GM19438 (cell line): ENCODE measurements around the gene GNAI3.

Experiments
- ATAC-seq: cut with Tn5 transposase; IDR thresholded peaks from one replicate; pipeline ENCODE4 v1.9.1; 2021; ENCODE audit warnings: low read depth; ENCODE audit not compliant: unreplicated experiment

GNAI3 gene

DNA sequence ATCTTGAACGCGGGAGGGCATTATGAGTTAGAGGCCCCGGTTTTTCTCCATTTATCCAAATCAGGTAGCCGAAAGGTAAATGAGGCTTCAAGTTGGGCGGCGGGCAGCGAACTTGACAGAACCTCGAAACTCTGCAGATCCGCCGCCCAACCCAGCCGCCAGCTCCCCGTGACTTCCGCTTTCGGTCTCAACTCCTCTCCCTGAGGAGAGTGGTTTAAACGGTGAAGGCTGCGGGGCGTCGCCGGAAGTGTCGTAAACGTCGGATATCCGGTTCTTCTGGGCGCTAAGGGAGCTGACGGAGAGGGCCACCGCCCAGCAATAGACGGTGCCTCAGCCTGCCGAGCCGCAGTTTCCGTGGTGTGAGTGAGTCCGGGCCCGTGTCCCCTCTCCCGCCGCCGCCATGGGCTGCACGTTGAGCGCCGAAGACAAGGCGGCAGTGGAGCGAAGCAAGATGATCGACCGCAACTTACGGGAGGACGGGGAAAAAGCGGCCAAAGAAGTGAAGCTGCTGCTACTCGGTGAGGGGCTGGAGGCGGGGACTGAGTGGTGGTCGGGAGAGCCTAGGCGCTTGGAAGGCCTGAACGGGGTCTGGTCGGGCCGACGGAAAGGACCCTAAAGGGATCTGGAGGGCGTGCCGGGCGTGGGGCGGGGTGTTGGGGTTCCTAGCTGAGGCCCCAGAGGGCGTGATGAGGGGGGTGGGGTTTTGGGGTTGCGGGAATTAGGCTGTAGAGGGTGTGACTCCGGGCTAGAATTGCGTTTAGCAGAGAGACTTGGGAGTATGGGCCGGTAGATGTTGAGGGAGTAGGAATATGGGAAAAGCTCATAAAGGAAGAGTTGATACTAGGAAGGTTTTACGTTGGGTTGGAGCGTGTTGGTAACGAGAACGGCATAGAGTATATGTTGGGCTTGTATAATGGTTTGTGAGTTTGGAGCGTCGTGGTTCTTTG is at the start of gene GNAI3:
GNAI3 (plus strand) TSS at position 295 of the 947 bp plus-strand sequence; CDS start at position 401, 106 bp downstream.
- peak; percentile 91 for ATAC-seq

- no peak for ATAC-seq
Measured at GRCh38 chr1:109499081-109499480, 49.3 kb upstream of the GNAI3 start.

GRCh38 chr1:109499661-109500536 is 48.5 kb upstream of the GNAI3 start:
- ATAC-seq: no peak

DNA sequence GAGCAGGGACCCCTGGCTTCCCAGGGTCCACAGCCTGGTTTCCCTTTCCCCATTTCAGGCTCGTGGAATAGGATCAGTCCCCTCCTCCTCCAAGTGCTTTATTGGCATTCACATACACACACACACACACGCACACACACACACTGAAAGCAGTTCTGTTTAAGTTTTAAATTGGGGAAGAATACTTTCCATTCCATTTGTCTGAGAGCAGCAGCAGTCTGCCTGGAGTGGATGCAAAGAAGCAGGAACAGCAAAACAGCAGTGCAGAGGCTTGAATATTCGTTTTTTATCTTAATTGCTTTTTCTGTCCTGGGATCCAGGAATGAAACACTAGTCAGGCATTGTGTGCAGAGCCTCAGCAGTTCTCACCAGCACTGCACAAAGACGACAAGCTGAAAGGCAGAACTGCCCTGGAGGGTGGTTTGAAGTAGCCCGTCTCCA is 47.5 kb upstream of the GNAI3 start:
- ATAC-seq: no peak

- ATAC-seq: no peak
Measured at GRCh38 chr1:109501644-109502363, 46.6 kb upstream of the GNAI3 start.

GRCh38 chr1:109502364-109502851 is 46.0 kb upstream of the GNAI3 start:
- no peak for ATAC-seq

DNA sequence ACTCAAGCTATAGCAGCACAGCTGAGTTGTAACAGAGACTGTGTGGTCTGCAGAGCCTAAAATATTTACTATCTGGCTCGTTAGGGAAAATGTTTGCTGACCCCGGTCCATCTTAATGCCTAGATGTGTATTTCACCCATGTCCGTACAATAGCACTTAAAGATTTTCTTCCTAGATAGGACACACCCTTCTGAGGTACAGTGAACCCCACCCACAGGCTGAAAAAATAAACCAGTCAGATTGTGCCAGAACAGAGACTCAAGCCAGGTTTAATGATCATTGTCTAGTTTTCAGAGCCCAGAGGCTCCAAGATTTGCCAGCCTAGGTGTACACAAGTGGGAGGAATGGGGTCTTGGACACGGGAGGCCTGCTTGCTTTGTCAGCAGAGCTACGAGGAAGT is 44.5 kb upstream of the GNAI3 start:
- no peak for ATAC-seq

DNA sequence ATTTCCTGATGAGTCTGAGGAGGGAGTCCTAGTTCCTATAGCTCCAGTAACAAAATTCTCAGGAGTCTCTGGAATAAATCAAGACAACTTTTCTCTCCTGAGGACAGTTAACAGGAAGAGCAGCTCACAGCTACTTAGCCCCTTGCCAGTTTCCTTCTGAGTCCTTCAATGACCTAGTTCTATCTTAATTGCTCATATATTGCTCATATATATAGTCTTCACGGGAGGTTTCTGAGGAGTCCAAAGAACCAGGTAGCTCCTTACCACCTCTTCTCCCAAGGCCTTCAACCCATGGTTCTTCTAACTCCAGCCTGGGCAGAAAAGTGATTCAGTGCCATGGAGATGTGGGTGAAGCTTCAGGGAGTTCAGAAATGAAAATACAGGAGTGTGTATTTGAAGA is 43.4 kb upstream of the GNAI3 start:
- no peak for ATAC-seq

- ATAC-seq: no peak
Measured at GRCh38 chr1:109508001-109508872, 40.2 kb upstream of the GNAI3 start.

DNA sequence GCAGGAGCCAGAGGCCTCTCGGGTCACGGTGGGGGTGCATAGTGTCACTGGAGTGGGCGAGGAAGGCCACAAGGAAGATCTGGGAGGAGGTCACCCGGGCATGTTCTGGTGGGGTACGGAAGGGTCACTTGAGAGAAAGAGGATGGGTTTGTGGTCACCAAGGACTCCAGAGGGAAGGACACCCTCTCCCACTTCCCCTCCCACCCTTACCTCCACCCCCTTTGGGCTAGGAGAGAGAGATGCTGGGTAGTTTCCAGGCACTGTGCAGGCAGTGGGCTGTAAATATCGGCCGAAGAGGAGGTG is 39.6 kb upstream of the GNAI3 start:
- ATAC-seq: no peak

DNA sequence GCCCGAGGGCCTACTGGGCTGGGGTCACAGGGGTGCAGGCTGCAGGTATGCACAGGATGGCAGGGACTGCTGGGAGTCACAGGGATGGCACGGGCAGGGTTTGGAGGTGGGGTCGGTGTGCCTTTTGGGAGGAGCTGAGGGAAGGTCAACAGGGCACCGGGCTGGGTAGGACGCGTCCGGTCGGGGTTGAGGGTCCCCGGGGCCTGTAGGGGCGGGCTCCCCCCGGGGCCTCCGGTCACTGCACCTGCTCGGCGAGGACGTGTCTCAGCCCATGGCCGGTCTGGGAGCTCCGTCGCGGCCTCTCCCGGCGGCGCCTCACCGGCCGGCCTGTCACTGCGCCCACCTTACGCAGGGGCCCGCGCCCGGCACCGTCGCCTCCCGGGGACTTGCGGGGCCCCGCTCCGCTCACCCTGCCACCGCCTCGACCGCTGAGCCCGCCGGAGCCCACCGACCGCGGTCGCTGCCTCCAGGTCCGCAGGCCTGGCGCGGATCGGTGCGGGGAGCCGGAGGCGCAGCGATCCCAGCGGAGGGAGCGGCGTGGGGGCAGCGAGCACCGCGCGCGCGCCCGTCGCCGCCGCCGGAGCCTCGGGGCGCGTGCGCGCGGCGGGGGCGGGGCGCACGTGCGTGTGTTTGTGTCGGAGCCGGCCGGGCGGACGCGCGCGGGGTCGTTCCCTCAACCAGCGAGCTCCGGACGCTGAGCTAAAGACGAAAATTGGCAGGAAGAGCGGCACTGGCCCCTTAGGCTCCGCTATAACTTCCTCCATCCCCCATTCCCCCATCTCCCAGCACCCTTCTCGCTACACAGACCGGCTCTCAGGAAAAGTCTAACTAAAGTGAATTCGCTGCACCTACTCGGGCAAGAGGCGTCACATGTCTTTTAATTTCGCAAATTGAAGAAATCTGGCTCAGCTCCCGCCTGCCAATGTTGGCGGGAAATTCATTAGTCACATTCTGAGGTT is 39.0 kb upstream of the GNAI3 start, which contains the start of gene AMIGO1:
AMIGO1 (minus strand) TSS at position 552 of the 959 bp plus-strand sequence. CDS start 815 bp downstream, outside the sequence.
- peak; percentile 62 for ATAC-seq

GRCh38 chr1:109513110-109513710 is 35.2 kb upstream of the GNAI3 start:
- ATAC-seq: no peak

DNA sequence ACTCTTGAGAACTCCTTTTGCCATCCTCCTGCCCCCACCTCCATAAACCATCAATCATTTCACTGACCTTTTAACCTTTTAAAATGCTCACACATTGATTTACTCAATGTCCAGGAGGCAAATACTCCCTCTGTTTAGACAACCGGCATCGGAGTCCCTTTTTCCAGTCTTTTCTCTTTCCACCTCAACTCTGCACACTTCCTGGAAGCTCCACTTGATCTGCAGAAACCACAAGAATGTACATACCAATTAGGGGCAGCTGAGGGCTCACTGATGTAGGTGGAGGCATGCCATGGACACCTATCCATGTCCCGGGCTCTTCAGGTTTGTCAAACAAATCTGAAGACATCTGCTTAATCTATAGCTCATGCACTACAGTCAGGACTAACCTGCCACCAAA is 33.6 kb upstream of the GNAI3 start:
- no peak for ATAC-seq

GRCh38 chr1:109516872-109517271 is 31.5 kb upstream of the GNAI3 start:
- ATAC-seq: no peak

- no peak for ATAC-seq
Measured at GRCh38 chr1:109517337-109517736, 31.1 kb upstream of the GNAI3 start.

DNA sequence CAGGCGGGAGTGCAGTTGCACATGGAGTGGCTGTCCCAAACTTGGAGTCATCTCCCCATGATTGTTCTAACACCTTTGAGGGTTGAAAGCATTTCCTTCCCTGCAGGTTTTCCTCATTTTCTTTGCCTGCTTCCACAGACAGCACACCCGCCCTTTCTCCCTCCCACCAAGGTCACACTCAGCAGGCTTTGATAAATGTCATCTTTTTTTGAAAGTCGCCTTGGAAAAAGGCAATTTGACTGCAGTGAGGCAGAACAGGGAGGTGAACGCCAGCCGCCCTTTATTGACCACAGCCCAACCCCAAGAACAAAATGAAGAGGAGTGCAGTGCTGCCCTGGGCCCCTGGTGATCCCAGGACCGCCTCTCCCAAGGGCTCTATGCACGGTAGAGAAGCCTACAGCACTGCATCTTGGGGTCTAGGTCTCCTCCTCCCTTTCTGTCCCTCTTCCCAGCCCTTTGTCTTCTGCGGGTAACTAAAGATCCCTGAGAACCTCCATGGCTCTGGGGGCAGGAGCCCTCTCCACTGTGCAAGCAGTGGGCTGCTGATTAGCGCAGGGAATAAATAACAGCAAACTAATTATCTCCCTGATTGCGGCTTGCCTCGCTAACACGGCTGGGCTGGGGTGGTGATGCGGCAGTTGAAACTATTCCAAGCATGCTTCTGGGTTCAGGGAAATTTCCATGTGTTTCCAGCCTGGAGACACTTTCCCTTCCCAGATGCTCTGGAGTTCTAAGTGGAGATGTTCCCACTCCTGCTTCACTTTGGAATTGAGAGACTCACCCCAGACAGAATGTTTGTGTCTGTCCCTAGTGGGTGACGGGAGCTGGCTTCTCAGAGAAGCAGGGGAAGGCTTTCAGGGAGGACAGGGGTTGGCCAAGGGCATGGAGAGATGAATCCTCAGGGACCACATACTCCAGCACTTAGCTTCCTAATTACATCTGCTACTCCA is 27.1 kb upstream of the GNAI3 start:
- ATAC-seq: no peak

DNA sequence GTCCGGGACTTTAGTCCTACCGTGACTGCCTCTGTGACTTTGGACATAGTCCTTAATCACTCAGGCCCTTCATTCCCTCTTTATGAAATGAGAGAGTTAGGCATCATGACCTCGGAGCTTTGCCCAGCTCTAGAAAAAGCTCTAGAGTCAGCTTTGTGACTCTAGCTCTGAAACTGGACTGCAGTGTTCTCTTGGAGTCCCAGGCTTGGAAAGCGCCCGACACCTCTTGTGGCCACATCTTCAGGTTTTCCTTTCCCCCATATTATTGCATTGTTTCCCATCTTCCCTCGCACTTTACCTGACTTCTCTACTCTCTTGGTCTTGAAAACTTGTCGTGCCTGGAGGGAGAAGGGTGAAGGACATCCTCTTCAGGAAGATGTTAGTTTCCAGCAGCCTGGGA is 26.4 kb upstream of the GNAI3 start:
- ATAC-seq: no peak
